HL-60 (cell line): Measurements from ENCODE around the gene SUMO2.
"Not testable (repeated sequence)": the region's sequence is repeated elsewhere in the genome, so short reads cannot be mapped to it uniquely, and the experiment has no call there.

Experiments
- DNase-seq, 2 experiments: peaks; one replicate each; pipeline ENCODE4 v3.0.0-alpha.2; 2010 to 2020; ENCODE audit warnings: low read depth in 1 of 2, low spot score in 1 of 2
- H3K27ac ChIP-seq: fragments of 250-450 bp; sonication (Bioruptor Pico); replicated peaks from 2 replicates; pipeline ENCODE4 v1.5.1; 2020; ENCODE audit warnings: mild to moderate bottlenecking, moderate library complexity
- H3K27me3 ChIP-seq: fragments of 250-450 bp; sonication (Bioruptor Pico); 2 replicates; pipeline ENCODE4 v1.5.1; 2021; ENCODE audit warnings: mild to moderate bottlenecking, moderate library complexity; ENCODE audit not compliant: insufficient read depth, poor library complexity, severe bottlenecking
- H3K4me3 ChIP-seq: replicated peaks from 2 replicates; pipeline ENCODE4 v1.5.1; 2011; ENCODE audit warnings: mild to moderate bottlenecking, control low read depth, low read length; ENCODE audit not compliant: insufficient read depth
- GABPA ChIP-seq: IDR thresholded peaks from 2 replicates; pipeline ENCODE4 v1.6.1; 2012; ENCODE audit warnings: low read depth
- POLR2AphosphoS5 ChIP-seq: IDR thresholded peaks from 2 replicates; pipeline ENCODE4 v1.6.1; 2012; ENCODE audit warnings: low read depth
- SPI1 ChIP-seq: IDR thresholded peaks from 2 replicates; pipeline ENCODE4 v1.6.1; 2012; ENCODE audit warnings: low read depth, mild to moderate bottlenecking, borderline replicate concordance
- TF ChIP-seq, protein P1 (sequence below): IDR thresholded peaks from 2 replicates; pipeline ENCODE4 v1.6.1; 2012; ENCODE audit warnings: low read depth; ENCODE audit not compliant: insufficient replicate concordance
- TF ChIP-seq, protein P2 (sequence below): IDR thresholded peaks from one replicate; pipeline ENCODE4 v1.5.1; 2011; ENCODE audit warnings: low read length, control low read depth, inconsistent platforms; ENCODE audit not compliant: insufficient read depth

SUMO2 gene

DNA sequence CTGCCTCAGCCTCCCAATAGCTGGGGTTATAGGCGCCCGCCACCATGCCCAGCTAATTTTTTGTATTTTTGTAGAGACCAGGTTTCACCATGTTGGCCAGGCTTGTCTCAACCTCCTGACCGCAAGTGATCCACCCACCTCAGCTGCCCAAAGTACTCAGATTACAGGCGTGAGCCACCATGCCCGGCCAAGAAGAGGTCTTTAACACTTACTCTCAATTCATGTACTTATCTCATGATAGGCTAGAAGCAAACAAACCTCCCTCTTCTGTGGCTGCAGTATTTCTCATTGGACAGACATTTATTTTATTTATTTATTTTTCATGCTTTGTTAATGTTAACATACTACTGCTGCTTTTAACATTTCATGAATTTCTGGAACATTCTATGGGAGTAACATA, 44.2 kb downstream of the SUMO2 start:
- H3K27ac ChIP-seq, result no peak overlapping the region
- no peak overlapping the region for H3K4me3 ChIP-seq
- DNase-seq, result no peak
- TF ChIP-seq GABPA (no peak), SPI1 (no peak), POLR2AphosphoS5 (no peak)
- TF ChIP-seq, protein P1, sequence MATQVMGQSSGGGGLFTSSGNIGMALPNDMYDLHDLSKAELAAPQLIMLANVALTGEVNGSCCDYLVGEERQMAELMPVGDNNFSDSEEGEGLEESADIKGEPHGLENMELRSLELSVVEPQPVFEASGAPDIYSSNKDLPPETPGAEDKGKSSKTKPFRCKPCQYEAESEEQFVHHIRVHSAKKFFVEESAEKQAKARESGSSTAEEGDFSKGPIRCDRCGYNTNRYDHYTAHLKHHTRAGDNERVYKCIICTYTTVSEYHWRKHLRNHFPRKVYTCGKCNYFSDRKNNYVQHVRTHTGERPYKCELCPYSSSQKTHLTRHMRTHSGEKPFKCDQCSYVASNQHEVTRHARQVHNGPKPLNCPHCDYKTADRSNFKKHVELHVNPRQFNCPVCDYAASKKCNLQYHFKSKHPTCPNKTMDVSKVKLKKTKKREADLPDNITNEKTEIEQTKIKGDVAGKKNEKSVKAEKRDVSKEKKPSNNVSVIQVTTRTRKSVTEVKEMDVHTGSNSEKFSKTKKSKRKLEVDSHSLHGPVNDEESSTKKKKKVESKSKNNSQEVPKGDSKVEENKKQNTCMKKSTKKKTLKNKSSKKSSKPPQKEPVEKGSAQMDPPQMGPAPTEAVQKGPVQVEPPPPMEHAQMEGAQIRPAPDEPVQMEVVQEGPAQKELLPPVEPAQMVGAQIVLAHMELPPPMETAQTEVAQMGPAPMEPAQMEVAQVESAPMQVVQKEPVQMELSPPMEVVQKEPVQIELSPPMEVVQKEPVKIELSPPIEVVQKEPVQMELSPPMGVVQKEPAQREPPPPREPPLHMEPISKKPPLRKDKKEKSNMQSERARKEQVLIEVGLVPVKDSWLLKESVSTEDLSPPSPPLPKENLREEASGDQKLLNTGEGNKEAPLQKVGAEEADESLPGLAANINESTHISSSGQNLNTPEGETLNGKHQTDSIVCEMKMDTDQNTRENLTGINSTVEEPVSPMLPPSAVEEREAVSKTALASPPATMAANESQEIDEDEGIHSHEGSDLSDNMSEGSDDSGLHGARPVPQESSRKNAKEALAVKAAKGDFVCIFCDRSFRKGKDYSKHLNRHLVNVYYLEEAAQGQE, result no peak
- TF ChIP-seq, protein P2, sequence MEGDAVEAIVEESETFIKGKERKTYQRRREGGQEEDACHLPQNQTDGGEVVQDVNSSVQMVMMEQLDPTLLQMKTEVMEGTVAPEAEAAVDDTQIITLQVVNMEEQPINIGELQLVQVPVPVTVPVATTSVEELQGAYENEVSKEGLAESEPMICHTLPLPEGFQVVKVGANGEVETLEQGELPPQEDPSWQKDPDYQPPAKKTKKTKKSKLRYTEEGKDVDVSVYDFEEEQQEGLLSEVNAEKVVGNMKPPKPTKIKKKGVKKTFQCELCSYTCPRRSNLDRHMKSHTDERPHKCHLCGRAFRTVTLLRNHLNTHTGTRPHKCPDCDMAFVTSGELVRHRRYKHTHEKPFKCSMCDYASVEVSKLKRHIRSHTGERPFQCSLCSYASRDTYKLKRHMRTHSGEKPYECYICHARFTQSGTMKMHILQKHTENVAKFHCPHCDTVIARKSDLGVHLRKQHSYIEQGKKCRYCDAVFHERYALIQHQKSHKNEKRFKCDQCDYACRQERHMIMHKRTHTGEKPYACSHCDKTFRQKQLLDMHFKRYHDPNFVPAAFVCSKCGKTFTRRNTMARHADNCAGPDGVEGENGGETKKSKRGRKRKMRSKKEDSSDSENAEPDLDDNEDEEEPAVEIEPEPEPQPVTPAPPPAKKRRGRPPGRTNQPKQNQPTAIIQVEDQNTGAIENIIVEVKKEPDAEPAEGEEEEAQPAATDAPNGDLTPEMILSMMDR, result no peak
- H3K27me3 ChIP-seq, result no peaks in the 10 kb centered on the region

- DNase-seq, H3K27ac ChIP-seq, H3K27me3 ChIP-seq, H3K4me3 ChIP-seq: not testable (repeated sequence)
These were observed 45.0 kb downstream of the SUMO2 start for GRCh38 chr17:75137762-75138161.

DNA sequence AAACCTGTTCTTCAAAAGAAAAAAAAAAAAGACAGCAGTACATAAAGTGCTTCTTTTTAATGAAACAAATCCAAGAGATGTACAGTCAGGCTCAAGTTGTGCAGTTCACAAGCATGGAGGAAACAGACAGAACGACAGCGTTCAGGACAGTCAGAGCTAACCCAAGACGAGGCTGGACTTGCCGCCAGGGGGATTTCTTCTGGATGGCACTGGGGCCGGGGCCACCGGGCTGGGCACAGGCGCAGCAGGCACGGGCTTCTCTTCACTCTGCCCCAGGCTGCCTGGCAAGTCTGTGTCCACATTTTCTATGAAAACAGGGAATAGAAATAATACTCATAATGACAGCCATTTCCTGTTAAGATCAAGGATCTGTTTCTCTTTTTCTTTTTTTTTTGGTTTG, 46.8 kb downstream of the SUMO2 start:
- TF ChIP-seq, protein P1, result no peak
- TF ChIP-seq SPI1 (no peak), POLR2AphosphoS5 (no peak), GABPA (no peak)
- TF ChIP-seq, protein P2, result no peak
- no peak overlapping the region for H3K4me3 ChIP-seq
- no peaks in the 10 kb centered on the region for H3K27me3 ChIP-seq
- H3K27ac ChIP-seq, result no peak overlapping the region
- no peak for DNase-seq

DNA sequence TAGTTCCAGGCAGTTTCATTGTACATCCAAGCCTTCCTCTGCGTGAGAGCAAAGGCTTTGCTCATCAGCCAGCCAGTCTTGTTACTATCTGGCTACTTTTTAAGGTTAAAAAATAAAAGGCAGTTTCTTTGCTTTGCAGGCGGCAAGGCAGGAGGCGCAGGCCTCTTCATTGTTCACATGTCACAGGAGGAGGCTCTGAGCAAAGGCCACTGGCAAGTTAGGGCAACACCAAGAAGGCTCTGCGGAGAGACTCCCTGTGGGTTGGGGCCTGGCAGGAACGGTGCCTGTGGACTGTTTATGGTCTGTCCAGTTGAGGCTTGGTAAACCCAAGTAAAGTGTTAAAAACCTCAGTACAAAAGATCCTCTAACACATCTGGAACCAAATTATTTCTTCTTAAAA, 47.3 kb downstream of the SUMO2 start:
- Histone ChIP-seq H3K4me3 (no peak overlapping the region), H3K27ac (no peak overlapping the region), H3K27me3 (no peaks in the 10 kb centered on the region)
- no peak for DNase-seq
- no peak for TF ChIP-seq GABPA
- TF ChIP-seq, protein P2, result no peak
- TF ChIP-seq SPI1, result no peak
- TF ChIP-seq, protein P1, result no peak
- no peak for TF ChIP-seq POLR2AphosphoS5
